HUDEP-2 (cell line): ENCODE results near the gene ATP5PO.

Experiments used
- DNase-seq, 76 experiments: peaks; one replicate each; lab custom pipeline; 2025; ENCODE audit not compliant: unreplicated experiment in 76 of 76; lab: John Stamatoyannopoulos, UW

ATP5PO gene

GRCh38 chr21:33901412-33902288 is 14.0 kb downstream of the ATP5PO start:
- peak in 10 of 76 experiments; percentile 4 to 34 (median 21) for DNase-seq

- DNase-seq, result no peak
Observed at GRCh38 chr21:33899199-33899598, 16.4 kb downstream of the ATP5PO start.

GRCh38 chr21:33898586-33898985 is 17.0 kb downstream of the ATP5PO start:
- DNase-seq, result no peak

GRCh38 chr21:33897739-33898138 is 17.9 kb downstream of the ATP5PO start:
- DNase-seq, result no peak

- no peak for DNase-seq
Observed at GRCh38 chr21:33897098-33897497, 18.5 kb downstream of the ATP5PO start.

GRCh38 chr21:33896691-33897090 is 18.9 kb downstream of the ATP5PO start:
- no peak for DNase-seq

GRCh38 chr21:33895356-33895755 is 20.2 kb downstream of the ATP5PO start:
- DNase-seq, result no peak

- peak in 60 of 76 experiments; percentile 8 to 78 (median 54) for DNase-seq
Observed at GRCh38 chr21:33894736-33895288, 20.8 kb downstream of the ATP5PO start.

GRCh38 chr21:33893917-33894316 is 21.7 kb downstream of the ATP5PO start:
- DNase-seq, result peak in 1 of 76 experiments; percentile 8

- peak in 1 of 76 experiments; percentile 17 for DNase-seq
Observed at GRCh38 chr21:33892853-33893252, 22.8 kb downstream of the ATP5PO start.

- no peak for DNase-seq
Observed at GRCh38 chr21:33890187-33890586, 25.4 kb downstream of the ATP5PO start.

- no peak for DNase-seq
Observed at GRCh38 chr21:33886321-33886720, 29.3 kb downstream of the ATP5PO start.

GRCh38 chr21:33885172-33885514 is 30.5 kb downstream of the ATP5PO start:
- DNase-seq, result no peak

GRCh38 chr21:33884376-33885171 is 31.0 kb downstream of the ATP5PO start:
- DNase-seq, result no peak

- no peak for DNase-seq
Observed at GRCh38 chr21:33883118-33883517, 32.5 kb downstream of the ATP5PO start.

GRCh38 chr21:33881689-33882440 is 33.7 kb downstream of the ATP5PO start:
- no peak for DNase-seq

GRCh38 chr21:33880626-33881025 is 35.0 kb downstream of the ATP5PO start:
- DNase-seq, result no peak

- DNase-seq, result no peak
Observed at GRCh38 chr21:33878824-33879223, 36.8 kb downstream of the ATP5PO start.

- no peak for DNase-seq
Observed at GRCh38 chr21:33875026-33875695, 40.4 kb downstream of the ATP5PO start.

GRCh38 chr21:33874161-33874560 is 41.4 kb downstream of the ATP5PO start:
- DNase-seq, result no peak
